H1 (cell line): ENCODE measurements around the gene TMEM44. TPM values are rescaled to one million over a fixed set of nuclear protein-coding genes. Genes with fewer than 3 reads are reported as not detected.

ENCODE experiments used
- CTCF ChIA-PET: fragments of 300-600 bp; sonication (Branson Sonifier 250); formaldehyde crosslinking; loops from one replicate; lab custom pipeline; 2021; ENCODE audit not compliant: partially characterized antibody; lab: Charles Lee
- POLR2A ChIA-PET: fragments of 300-600 bp; sonication (Branson Sonifier 250); formaldehyde crosslinking; loops from one replicate; lab custom pipeline; 2021; ENCODE audit warnings: inconsistent platforms; ENCODE audit not compliant: partially characterized antibody; lab: Charles Lee
- DNase-seq, 2 experiments: peaks; one replicate each; pipeline versions ENCODE4 v3.0.0 to v3.0.0-alpha.2; 2010 to 2022; ENCODE audit warnings: low spot score in 2 of 2, low read depth in 1 of 2, mixed read lengths in 1 of 2
- FAIRE-seq: peaks from 2 replicates; lab custom pipeline; 2011; peaks lifted over from hg19 to GRCh38; lab: Jason Lieb, UNC
- H2AFZ ChIP-seq: 2 replicates; pipeline ENCODE4 v1.8.1; 2012; ENCODE audit warnings: low read length, inconsistent platforms
- H2AK5ac ChIP-seq: 2 replicates; pipeline ENCODE4 v1.6.1; 2013; ENCODE audit warnings: low read depth, low read length
- H2BK120ac ChIP-seq: replicated peaks from 2 replicates; pipeline ENCODE3; 2013; ENCODE audit warnings: low read depth, low read length, inconsistent platforms
- H2BK12ac ChIP-seq: 2 replicates; pipeline ENCODE4 v1.6.1; 2013; ENCODE audit warnings: low read depth, low read length
- H2BK15ac ChIP-seq: 2 replicates; pipeline ENCODE4 v1.6.1; 2013; ENCODE audit warnings: low read length
- H2BK20ac ChIP-seq: 2 replicates; pipeline ENCODE4 v1.6.1; 2013; ENCODE audit warnings: low read length
- H2BK5ac ChIP-seq: 2 replicates; pipeline ENCODE4 v1.6.1; 2013; ENCODE audit warnings: low read depth, low read length
- H3K14ac ChIP-seq: 2 replicates; pipeline ENCODE4 v1.6.1; 2013; ENCODE audit warnings: inconsistent platforms; ENCODE audit not compliant: insufficient read length
- H3K18ac ChIP-seq: 2 replicates; pipeline ENCODE4 v1.6.1; 2013; ENCODE audit warnings: low read length; ENCODE audit errors: extremely low read depth
- H3K23ac ChIP-seq: 2 replicates; pipeline ENCODE4 v1.6.1; 2013; ENCODE audit warnings: inconsistent platforms; ENCODE audit not compliant: insufficient read length
- H3K23me2 ChIP-seq: 2 replicates; pipeline ENCODE4 v1.6.1; 2013; ENCODE audit warnings: low read depth, low read length
- H3K27ac ChIP-seq: 2 replicates; pipeline ENCODE4 v1.6.1; 2011; ENCODE audit warnings: low read depth, low read length, inconsistent platforms
- H3K27me3 ChIP-seq, 4 experiments: replicated peaks in 1 of 4; 1 replicate in 1 of 4; 2 replicates in 3 of 4; pipeline versions ENCODE4 v1.6.1 to v1.8.1; 2011 to 2013; ENCODE audit warnings: low read length in 3 of 4, mild to moderate bottlenecking in 3 of 4, inconsistent platforms in 2 of 4, mixed read lengths in 2 of 4, moderate library complexity in 1 of 4; ENCODE audit not compliant: control insufficient read depth in 3 of 4, insufficient read depth in 3 of 4; ENCODE audit errors: extremely low read depth in 1 of 4
- H3K36me3 ChIP-seq, 4 experiments: 2 replicates each; pipeline versions ENCODE4 v1.6.1 to v1.8.1; 2011 to 2013; ENCODE audit warnings: mild to moderate bottlenecking in 4 of 4, low read length in 3 of 4, moderate library complexity in 2 of 4, control low read depth in 1 of 4, inconsistent platforms in 1 of 4; ENCODE audit not compliant: insufficient read depth in 4 of 4, control insufficient read depth in 2 of 4
- H3K4ac ChIP-seq: replicated peaks from 2 replicates; pipeline ENCODE3; 2013; ENCODE audit warnings: low read length, low read depth, mixed read lengths, inconsistent platforms; ENCODE audit not compliant: insufficient read length
- H3K4me1 ChIP-seq, 4 experiments: replicated peaks in 1 of 4; 1 replicate in 1 of 4; 2 replicates in 3 of 4; pipeline versions ENCODE4 v1.6.1 to v1.8.1; 2011 to 2013; ENCODE audit warnings: low read length in 3 of 4, inconsistent platforms in 2 of 4, mixed read lengths in 1 of 4; ENCODE audit not compliant: insufficient read depth in 4 of 4, control insufficient read depth in 3 of 4
- H3K4me2 ChIP-seq, 2 experiments: 2 replicates each; pipeline versions ENCODE4 v1.6.1 to v1.8.1; 2011 to 2013; ENCODE audit warnings: low read depth in 2 of 2, low read length in 2 of 2, control low read depth in 1 of 2, inconsistent platforms in 1 of 2, mild to moderate bottlenecking in 1 of 2; ENCODE audit not compliant: insufficient read depth in 1 of 2
- H3K4me3 ChIP-seq, 4 experiments: fragments of 200-600, 300-600 bp in 1 of 4; sonication (generic), shearing (Covaris generic), sonication (Bioruptor Twin) in 1 of 4; 2 replicates each; pipeline versions ENCODE4 v1.5.1 to v1.8.1; 2011 to 2016; ENCODE audit warnings: low read length in 4 of 4, low read depth in 3 of 4, control low read depth in 2 of 4, inconsistent platforms in 2 of 4, mild to moderate bottlenecking in 2 of 4, mixed read lengths in 1 of 4, moderate library complexity in 1 of 4; ENCODE audit not compliant: insufficient read depth in 2 of 4; ENCODE audit errors: extremely low read depth in 1 of 4
- H3K56ac ChIP-seq: replicated peaks from 2 replicates; pipeline ENCODE3; 2013; ENCODE audit warnings: low read depth, mild to moderate bottlenecking, mixed read lengths, low read length, inconsistent platforms; ENCODE audit not compliant: insufficient read length
- H3K79me1 ChIP-seq: 2 replicates; pipeline ENCODE4 v1.6.1; 2013; ENCODE audit warnings: low read depth, low read length, control low read depth
- H3K79me2 ChIP-seq, 2 experiments: 2 replicates each; pipeline versions ENCODE4 v1.6.1 to v1.8.1; 2012 to 2013; ENCODE audit warnings: low read length in 2 of 2, mild to moderate bottlenecking in 2 of 2, inconsistent platforms in 1 of 2; ENCODE audit not compliant: insufficient read depth in 2 of 2, control insufficient read depth in 1 of 2
- H3K9ac ChIP-seq, 4 experiments: replicated peaks in 1 of 4; 1 replicate in 1 of 4; 2 replicates in 3 of 4; pipeline versions ENCODE4 v1.6.1 to v1.8.1; 2011 to 2013; ENCODE audit warnings: low read depth in 3 of 4, low read length in 3 of 4, control low read depth in 2 of 4, mild to moderate bottlenecking in 2 of 4, moderate library complexity in 2 of 4, inconsistent platforms in 1 of 4; ENCODE audit errors: extremely low read depth in 1 of 4
- H3K9me3 ChIP-seq, 2 experiments: 2 replicates each; pipeline versions ENCODE4 v1.6.1 to v1.8.1; 2012 to 2013; ENCODE audit warnings: mild to moderate bottlenecking in 2 of 2, moderate library complexity in 2 of 2, control low read depth in 1 of 2, inconsistent platforms in 1 of 2, low read depth in 1 of 2, low read length in 1 of 2, mixed read lengths in 1 of 2; ENCODE audit not compliant: insufficient read depth in 2 of 2
- H4K20me1 ChIP-seq, 2 experiments: replicated peaks in 1 of 2; 2 replicates each; pipeline versions ENCODE3 to v1.8.1; 2011 to 2013; ENCODE audit warnings: inconsistent platforms in 2 of 2, low read length in 2 of 2, mild to moderate bottlenecking in 1 of 2; ENCODE audit not compliant: insufficient read depth in 2 of 2, control insufficient read depth in 1 of 2
- H4K5ac ChIP-seq: 2 replicates; pipeline ENCODE4 v1.6.1; 2013; ENCODE audit warnings: low read length, low read depth, mixed read lengths, inconsistent platforms; ENCODE audit not compliant: insufficient read length
- H4K8ac ChIP-seq: 2 replicates; pipeline ENCODE4 v1.8.0; 2013; ENCODE audit warnings: mild to moderate bottlenecking, moderate library complexity, low read length, inconsistent platforms; ENCODE audit not compliant: insufficient read depth; ENCODE audit errors: extremely low read depth
- H4K91ac ChIP-seq: replicated peaks from 2 replicates; pipeline ENCODE3; 2013; ENCODE audit warnings: low read length, mixed read lengths, inconsistent platforms; ENCODE audit not compliant: insufficient read length
- CHD2 ChIP-seq: IDR thresholded peaks from 2 replicates; pipeline ENCODE4 v1.6.1; 2012; ENCODE audit warnings: low read length, improper control_type of control experiment
- CTCF ChIP-seq, 3 experiments: IDR thresholded peaks; 1 replicate in 2 of 3; 2 replicates in 1 of 3; pipeline versions ENCODE4 v1.5.1 to v1.6.1; 2011; ENCODE audit warnings: low read length in 3 of 3, mild to moderate bottlenecking in 3 of 3, inconsistent platforms in 2 of 3, low read depth in 1 of 3, moderate library complexity in 1 of 3; ENCODE audit not compliant: insufficient read depth in 1 of 3; ENCODE audit errors: control extremely low read depth in 1 of 3
- MAFK ChIP-seq: IDR thresholded peaks from 2 replicates; pipeline ENCODE4 v1.6.1; 2012; ENCODE audit warnings: low read depth, mild to moderate bottlenecking, improper control_type of control experiment, low read length
- MAX ChIP-seq: IDR thresholded peaks from 2 replicates; pipeline ENCODE4 v1.6.1; 2012; ENCODE audit warnings: inconsistent platforms
- SIRT6 ChIP-seq: IDR thresholded peaks from one replicate; pipeline ENCODE4 v1.7.1; 2012; ENCODE audit warnings: low read length, inconsistent platforms
- WGBS, 2 experiments: shearing (Covaris generic) in 1 of 2; methylation state at CpG; one replicate each; pipeline versions ENCODE4 v1.1.6 to v1.1.7; 2013 to 2015; ENCODE audit warnings: low lambda C conversion rate in 2 of 2, mixed read lengths in 2 of 2, inconsistent platforms in 1 of 2, low coverage in 1 of 2, missing lambda C conversion rate in 1 of 2; ENCODE audit not compliant: insufficient replicate concordance in 2 of 2, insufficient coverage in 1 of 2, insufficient read length in 1 of 2; ENCODE audit errors: extremely low coverage in 1 of 2, missing lambda C conversion rate in 1 of 2; 5-methylcytosine and 5-hydroxymethylcytosine counted together
- polyA plus RNA-seq, 7 experiments: library from polyadenylated mRNA; depleted of rRNA in 3 of 7; stranded (reverse) in 5 of 7; unstranded in 2 of 7; fragments of >200 nt in 5 of 7; fragments of 200-250 nt in 2 of 7; gene quantifications; 1 replicate in 5 of 7; 2 replicates in 1 of 7; 4 replicates in 1 of 7; pipeline versions ENCODE4 v1.2.1 to v1.2.3, GENCODE V29; 2011 to 2013; ENCODE audit warnings: missing spikeins in 2 of 7, mixed read lengths in 2 of 7
- total RNA-seq: library from RNA; stranded (reverse); fragmentation: NEBNext Ultra II Directional; extraction: Animal tissue kit (Norgen Biotek cat#: 25700); gene quantifications from 2 replicates; pipeline ENCODE4 v1.2.1, GENCODE V29; 2021

Gene TMEM44
- total and polyA plus RNA-seq, 2 of the 8 experiments (the other 6 are each of a cell fraction or from before 2014, with no cell fraction given), result 14.0 to 16.7 TPM

- no peaks in the 10 kb centered on the region for H3K9me3 ChIP-seq
- POLR2A ChIA-PET, result interaction anchor here (1.3 to 1.7 kb wide), 2 partner anchors 9 to 88 kb away, joined by 4 to 6 read pairs; partner anchors contain the start of gene ATP13A3
- H3K18ac ChIP-seq, result no peak overlapping the region
- no peak overlapping the region for H3K4me2 ChIP-seq
- H3K23ac ChIP-seq, result no peak overlapping the region
- peak overlapping the region; percentile 11 for H2AFZ ChIP-seq
- TF ChIP-seq SIRT6 (no peak), CTCF (IDR thresholded peaks at IDR 0.05; ENCODE audit: control extremely low read depth in 1 of 3, insufficient read depth in 1 of 3, low read depth in 1 of 3, low read length in 3 of 3) (peak in 2 of 3 experiments; percentile 31 to 36; a peak in 2 of 4 replicates), CHD2 (no peak), MAX (no peak), MAFK (no peak)
- no peak overlapping the region for H3K14ac ChIP-seq
- no peaks in the 10 kb centered on the region for H3K79me2 ChIP-seq
- H2BK12ac ChIP-seq, result no peak overlapping the region
- CTCF ChIA-PET, result interaction anchor here (0.7 to 5.4 kb wide), 16 partner anchors 10 to 490 kb away, joined by 3 to 48 read pairs (median 3); partner anchors contain the start of gene GP5
- H3K9ac ChIP-seq, result no peak overlapping the region
- H4K20me1 ChIP-seq, result no peaks in the 10 kb centered on the region
- DNase-seq (peak in 1 of 2 experiments; percentile 47), FAIRE-seq (no peak)
- H2BK15ac ChIP-seq, result no peak overlapping the region
- no peak overlapping the region for H2BK120ac ChIP-seq
- H3K56ac ChIP-seq, result no peak overlapping the region
- no peaks in the 10 kb centered on the region for H3K36me3 ChIP-seq
- no peak overlapping the region for H3K27ac ChIP-seq
- no peak overlapping the region for H2BK5ac ChIP-seq
- H3K27me3 ChIP-seq, result no peaks in the 10 kb centered on the region
- no peak overlapping the region for H2BK20ac ChIP-seq
- WGBS, 2 experiments, result 88% methylated on average over 9 of the region's 9 CpGs; no CpG with 5 or more reads in 1 of the 2 experiments
- H3K23me2 ChIP-seq, result no peaks in the 10 kb centered on the region
- H3K4ac ChIP-seq, result no peak overlapping the region
- H4K8ac ChIP-seq, result no peak overlapping the region
- no peak overlapping the region for H4K5ac ChIP-seq
- H3K4me1 ChIP-seq, result no peaks in the 10 kb centered on the region
- H3K4me3 ChIP-seq, result no peak overlapping the region
- H2AK5ac ChIP-seq, result no peak overlapping the region
- H3K79me1 ChIP-seq, result no peaks in the 10 kb centered on the region
- H4K91ac ChIP-seq, result no peak overlapping the region
Observed at GRCh38 chr3:194575484-194576210, 57.6 kb downstream of the TMEM44 start.
